GM10266 (cell line): ENCODE measurements around the gene DTNB.

Experiments
- DNase-seq: peaks from one replicate; pipeline ENCODE4 v3.0.0; 2012; ENCODE audit errors: extremely low spot score
- TF ChIP-seq, protein P1 (sequence below): IDR thresholded peaks from 2 replicates; pipeline ENCODE4 v1.5.1; 2012; ENCODE audit warnings: mild to moderate bottlenecking, low read depth; ENCODE audit not compliant: control insufficient read depth, insufficient read depth; ENCODE audit errors: missing control alignments

Gene DTNB

DNA sequence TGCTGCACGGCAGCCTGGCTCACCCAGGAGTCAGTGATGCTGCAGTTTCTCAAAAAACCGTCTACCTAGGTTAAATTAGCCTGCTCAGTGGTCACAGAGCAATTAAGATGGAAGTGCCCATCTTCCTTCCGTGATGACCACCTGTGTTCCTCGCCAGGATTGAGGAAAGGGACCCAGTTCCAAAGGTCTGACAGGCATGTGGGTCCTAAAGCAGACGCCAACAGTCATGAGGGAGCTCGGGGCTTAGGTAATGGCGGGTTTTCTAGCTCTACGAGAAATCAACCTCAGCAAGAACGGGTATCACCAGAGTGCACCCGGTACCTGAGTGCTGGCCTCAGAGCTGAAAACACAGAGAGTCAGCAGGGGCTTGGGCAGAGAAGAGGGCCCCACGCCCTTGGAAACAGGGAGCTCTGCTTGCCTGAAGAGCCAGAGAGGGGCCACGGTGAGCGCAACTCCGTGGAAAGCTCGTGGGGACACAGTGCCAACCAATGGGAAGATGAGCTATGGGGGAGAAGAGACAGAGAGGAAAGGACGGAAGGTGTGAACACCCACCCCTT lies 297.3 kb downstream of the DTNB start:
- no peak for DNase-seq
- TF ChIP-seq, protein P1, sequence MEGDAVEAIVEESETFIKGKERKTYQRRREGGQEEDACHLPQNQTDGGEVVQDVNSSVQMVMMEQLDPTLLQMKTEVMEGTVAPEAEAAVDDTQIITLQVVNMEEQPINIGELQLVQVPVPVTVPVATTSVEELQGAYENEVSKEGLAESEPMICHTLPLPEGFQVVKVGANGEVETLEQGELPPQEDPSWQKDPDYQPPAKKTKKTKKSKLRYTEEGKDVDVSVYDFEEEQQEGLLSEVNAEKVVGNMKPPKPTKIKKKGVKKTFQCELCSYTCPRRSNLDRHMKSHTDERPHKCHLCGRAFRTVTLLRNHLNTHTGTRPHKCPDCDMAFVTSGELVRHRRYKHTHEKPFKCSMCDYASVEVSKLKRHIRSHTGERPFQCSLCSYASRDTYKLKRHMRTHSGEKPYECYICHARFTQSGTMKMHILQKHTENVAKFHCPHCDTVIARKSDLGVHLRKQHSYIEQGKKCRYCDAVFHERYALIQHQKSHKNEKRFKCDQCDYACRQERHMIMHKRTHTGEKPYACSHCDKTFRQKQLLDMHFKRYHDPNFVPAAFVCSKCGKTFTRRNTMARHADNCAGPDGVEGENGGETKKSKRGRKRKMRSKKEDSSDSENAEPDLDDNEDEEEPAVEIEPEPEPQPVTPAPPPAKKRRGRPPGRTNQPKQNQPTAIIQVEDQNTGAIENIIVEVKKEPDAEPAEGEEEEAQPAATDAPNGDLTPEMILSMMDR, result no peak

DNA sequence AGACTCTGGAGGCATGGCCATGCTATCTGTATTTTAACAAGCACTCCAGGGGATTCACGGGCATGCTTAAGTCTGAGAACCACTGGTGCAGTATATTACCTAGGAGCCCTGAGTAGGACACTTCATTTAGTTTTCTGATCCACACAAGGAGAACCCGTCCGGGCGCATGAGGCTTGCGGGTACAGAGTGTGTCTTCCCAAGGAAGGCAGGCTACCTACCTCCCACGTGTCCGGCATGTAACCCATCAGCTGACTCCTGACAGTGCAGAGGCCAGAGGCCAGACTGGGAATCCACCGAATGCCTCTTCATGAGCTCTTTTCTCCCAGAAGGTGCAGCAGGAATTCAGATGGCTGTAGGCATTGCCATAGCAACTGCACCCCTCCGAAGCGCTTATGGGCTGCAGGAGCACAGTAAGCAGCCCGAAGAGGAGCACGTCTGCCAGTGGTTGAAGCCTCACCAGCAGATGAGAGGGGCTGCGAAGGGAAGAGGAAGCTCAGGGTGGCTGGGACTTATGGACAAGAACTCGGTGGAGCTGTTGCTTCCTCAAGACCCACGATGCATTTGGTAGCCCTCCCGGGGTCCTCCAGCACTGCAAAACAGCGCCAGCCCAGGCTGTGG lies 297.9 kb downstream of the DTNB start:
- TF ChIP-seq, protein P1, result no peak
- DNase-seq, result no peak

- no peak for DNase-seq
Measured at GRCh38 chr2:25374827-25375226, 298.6 kb downstream of the DTNB start.

GRCh38 chr2:25374411-25374810 lies 299.0 kb downstream of the DTNB start:
- TF ChIP-seq, protein P1, result no peak

More at GRCh38 chr2:25374827-25375226, 298.6 kb downstream of the DTNB start:
- TF ChIP-seq, protein P1, result no peak

GRCh38 chr2:25373269-25373981 lies 300.0 kb downstream of the DTNB start:
- DNase-seq, result no peak
- TF ChIP-seq, protein P1, result no peak

More at GRCh38 chr2:25374411-25374810, 299.0 kb downstream of the DTNB start:
- no peak for DNase-seq

DNA sequence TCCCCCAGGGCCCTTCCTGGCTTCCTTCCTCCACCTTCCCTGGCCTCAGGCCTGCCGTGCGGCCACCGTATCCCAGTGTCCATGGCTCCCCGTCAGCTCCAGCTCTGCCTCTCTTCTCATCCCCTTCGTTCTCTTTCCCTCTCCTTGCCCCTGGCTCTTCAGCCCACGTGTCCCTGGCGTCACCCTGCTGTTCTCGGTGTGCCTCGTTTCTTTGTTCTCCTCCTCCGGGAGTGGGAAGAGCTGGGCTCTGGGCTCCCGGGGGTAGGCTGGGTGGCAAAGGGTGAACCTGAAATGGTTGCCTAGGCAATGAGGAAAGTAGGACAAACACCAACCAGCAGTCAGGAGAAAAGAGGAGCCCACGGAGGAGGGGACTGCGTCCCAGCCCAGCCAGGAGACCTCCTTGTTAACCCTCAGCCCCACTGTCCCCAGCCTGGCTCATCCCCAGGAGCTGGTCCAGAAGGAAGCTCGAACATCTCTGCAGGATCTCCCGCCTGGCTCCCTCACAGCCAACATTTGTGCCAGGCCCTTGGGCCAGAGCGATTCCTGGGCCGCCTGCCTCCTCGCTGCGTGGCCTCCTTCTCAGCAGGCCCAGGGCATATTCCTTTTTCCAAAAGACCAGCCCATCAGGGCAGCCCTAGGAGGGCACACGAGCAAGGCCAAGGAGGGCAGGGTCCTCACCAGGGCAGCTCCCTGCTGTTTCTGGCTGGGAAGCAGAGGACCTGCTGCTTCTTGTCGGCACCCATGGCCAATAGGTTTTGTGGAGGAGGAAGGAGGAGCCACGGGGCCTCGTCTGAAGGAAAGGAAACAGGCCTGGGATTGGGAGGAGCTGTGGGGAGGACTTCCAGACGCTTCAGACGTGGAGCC lies 300.7 kb downstream of the DTNB start:
- DNase-seq, result no peak
- TF ChIP-seq, protein P1, result no peak
